DLD1 (cell line): ENCODE results near the gene WFDC12.
"Not testable (repeated sequence)": the region's sequence is repeated elsewhere in the genome, so short reads cannot be mapped to it uniquely, and the experiment has no call there.

Experiments
- in situ Hi-C: cut with HindIII; loops from 2 replicates; pipeline ENCODE4 v1.10.0; 2017; ENCODE audit warnings: low sequenced_read_pairs

Gene WFDC12

GRCh38 chr20:45124365-45124764 lies at the start of gene WFDC12:
TSS of gene WFDC12 (minus strand) at chr20:45124465. CDS start at chr20:45124447, 18 bp downstream.
- in situ Hi-C loops: no loop called here

- in situ Hi-C loops: no loop called here
Observed at GRCh38 chr20:45173522-45173921, 49.3 kb upstream of the WFDC12 start.

- in situ Hi-C loops: no loop called here
Observed at GRCh38 chr20:45164906-45165305, 40.6 kb upstream of the WFDC12 start.

- in situ Hi-C loops: no loop called here
Observed at GRCh38 chr20:45163083-45163803, 39.0 kb upstream of the WFDC12 start.

- in situ Hi-C loops: no loop called here
Observed at GRCh38 chr20:45157962-45158361, 33.7 kb upstream of the WFDC12 start.

GRCh38 chr20:45156713-45157112 lies 32.4 kb upstream of the WFDC12 start:
- in situ Hi-C loops: no loop called here

- in situ Hi-C loops: not testable (repeated sequence)
Observed at GRCh38 chr20:45154794-45155193, 30.5 kb upstream of the WFDC12 start.

GRCh38 chr20:45154183-45154582 lies 29.9 kb upstream of the WFDC12 start:
- in situ Hi-C loops: no loop called here

- in situ Hi-C loops: no loop called here
Observed at GRCh38 chr20:45153752-45154151, 29.5 kb upstream of the WFDC12 start.

GRCh38 chr20:45153147-45153546 lies 28.9 kb upstream of the WFDC12 start:
- in situ Hi-C loops: no loop called here

GRCh38 chr20:45152405-45152804 lies 28.1 kb upstream of the WFDC12 start:
- in situ Hi-C loops: no loop called here

- in situ Hi-C loops: no loop called here
Observed at GRCh38 chr20:45149062-45149461, 24.8 kb upstream of the WFDC12 start.

GRCh38 chr20:45140836-45141235 lies 16.6 kb upstream of the WFDC12 start:
- in situ Hi-C loops: no loop called here

- in situ Hi-C loops: not testable (repeated sequence)
Observed at GRCh38 chr20:45139733-45140375, 15.6 kb upstream of the WFDC12 start.

- in situ Hi-C loops: no loop called here
Observed at GRCh38 chr20:45138561-45139300, 14.5 kb upstream of the WFDC12 start.

GRCh38 chr20:45136911-45137310 lies 12.6 kb upstream of the WFDC12 start:
- in situ Hi-C loops: no loop called here

- in situ Hi-C loops: no loop called here
Observed at GRCh38 chr20:45128099-45128498, 3.8 kb upstream of the WFDC12 start.

GRCh38 chr20:45121388-45121787 lies 2.9 kb downstream of the WFDC12 start:
- in situ Hi-C loops: no loop called here

GRCh38 chr20:45119556-45120266 lies 4.6 kb downstream of the WFDC12 start:
- in situ Hi-C loops: no loop called here

- in situ Hi-C loops: no loop called here
Observed at GRCh38 chr20:45118028-45118427, 6.2 kb downstream of the WFDC12 start.

- in situ Hi-C loops: no loop called here
Observed at GRCh38 chr20:45117581-45117980, 6.7 kb downstream of the WFDC12 start.
